SK-N-SH treated with all-trans-retinoic acid at 6 μM for 48 hours (cell line): Measurements from ENCODE around the gene LTBP1.

Source experiments
- ATAC-seq: fragments of 200-7000 bp; cut with Tn5 transposase; 3 replicates; pipeline ENCODE4 v1.9.1; 2020; ENCODE audit warnings: mild to moderate bottlenecking, moderate library complexity
- ARNTL ChIP-seq: fragments of 450-650 bp; formaldehyde crosslinking; IDR thresholded peaks from 2 replicates; pipeline ENCODE4 v1.5.0; 2020; ENCODE audit warnings: low read depth, mild to moderate bottlenecking, moderate library complexity, borderline replicate concordance
- BACH2 ChIP-seq: fragments of 250-450 bp; sonication (Bioruptor Pico); IDR thresholded peaks from 2 replicates; pipeline ENCODE4 v1.9.0; 2021; ENCODE audit warnings: mild to moderate bottlenecking, borderline replicate concordance
- CREB5 ChIP-seq: fragments of 250-450 bp; sonication (Bioruptor Pico); IDR thresholded peaks from 2 replicates; pipeline ENCODE4 v1.5.1; 2020; ENCODE audit warnings: low read depth, mild to moderate bottlenecking, moderate library complexity
- CSDC2 ChIP-seq: fragments of 250-450 bp; sonication (Bioruptor Pico); IDR thresholded peaks from 2 replicates; pipeline ENCODE4 v1.5.0; 2020; ENCODE audit warnings: mild to moderate bottlenecking, moderate library complexity
- CSRNP3 ChIP-seq: fragments of 250-450 bp; sonication (Bioruptor Pico); IDR thresholded peaks from 2 replicates; pipeline ENCODE4 v1.5.1; 2021; ENCODE audit warnings: mild to moderate bottlenecking, moderate library complexity
- ESRRG ChIP-seq: fragments of 250-450 bp; sonication (Bioruptor Pico); IDR thresholded peaks from 2 replicates; pipeline ENCODE4 v1.6.1; 2021; ENCODE audit warnings: mild to moderate bottlenecking
- ISL1 ChIP-seq: fragments of 250-450 bp; sonication (Bioruptor Pico); IDR thresholded peaks from 2 replicates; pipeline ENCODE4 v2.1.2; 2022; ENCODE audit warnings: mild to moderate bottlenecking, moderate library complexity
- OSR1 ChIP-seq: fragments of 250-450 bp; sonication (Bioruptor Pico); IDR thresholded peaks from 2 replicates; pipeline ENCODE4 v1.8.0; 2022; ENCODE audit warnings: moderate library complexity, mild to moderate bottlenecking, inconsistent platforms
- POU6F1 ChIP-seq: fragments of 250-450 bp; sonication (Bioruptor Pico); IDR thresholded peaks from 2 replicates; pipeline ENCODE4 v1.8.0; 2021; ENCODE audit warnings: low read depth, mild to moderate bottlenecking, moderate library complexity, borderline replicate concordance
- PPARA ChIP-seq: fragments of 250-450 bp; sonication (Bioruptor Pico); IDR thresholded peaks from 2 replicates; pipeline ENCODE4 v1.5.0; 2020; ENCODE audit warnings: mild to moderate bottlenecking, borderline replicate concordance
- RARB ChIP-seq: fragments of 250-450 bp; sonication (Bioruptor Pico); IDR thresholded peaks from 2 replicates; pipeline ENCODE4 v1.8.0; 2021; ENCODE audit warnings: mild to moderate bottlenecking, moderate library complexity
- SNAI2 ChIP-seq: fragments of 250-450 bp; sonication (Bioruptor Pico); IDR thresholded peaks from 2 replicates; pipeline ENCODE4 v1.5.0; 2020; ENCODE audit warnings: mild to moderate bottlenecking, moderate library complexity
- TCF4 ChIP-seq: fragments of 250-450 bp; sonication (Bioruptor Pico); IDR thresholded peaks from 2 replicates; pipeline ENCODE4 v1.8.0; 2021; ENCODE audit warnings: mild to moderate bottlenecking, moderate library complexity, borderline replicate concordance
- TOX ChIP-seq: fragments of 250-450 bp; sonication (Bioruptor Pico); IDR thresholded peaks from 2 replicates; pipeline ENCODE4 v1.8.0; 2021; ENCODE audit warnings: mild to moderate bottlenecking, moderate library complexity, borderline replicate concordance
- ZC3H10 ChIP-seq: fragments of 250-450 bp; sonication (Bioruptor Pico); IDR thresholded peaks from 2 replicates; pipeline ENCODE4 v1.5.1; 2021; ENCODE audit warnings: mild to moderate bottlenecking, moderate library complexity
- ZFP3 ChIP-seq: fragments of 250-450 bp; sonication (Bioruptor Pico); IDR thresholded peaks from 2 replicates; pipeline ENCODE4 v1.5.0; 2020; ENCODE audit warnings: mild to moderate bottlenecking, moderate library complexity
- ZFP30 ChIP-seq: fragments of 450-650 bp; formaldehyde crosslinking; IDR thresholded peaks from 2 replicates; pipeline ENCODE4 v1.5.0; 2022; ENCODE audit warnings: mild to moderate bottlenecking, moderate library complexity
- ZNF565 ChIP-seq: fragments of 450-650 bp; formaldehyde crosslinking; conservative IDR thresholded peaks from 2 replicates; pipeline ENCODE4 v1.5.0; 2020; ENCODE audit warnings: low read depth, mild to moderate bottlenecking, moderate library complexity
- ZNF8 ChIP-seq: fragments of 450-650 bp; formaldehyde crosslinking; IDR thresholded peaks from 2 replicates; pipeline ENCODE4 v1.5.0; 2020; ENCODE audit warnings: mild to moderate bottlenecking, moderate library complexity

The LTBP1 gene

GRCh38 chr2:33373986-33374385 is 427.2 kb downstream of the LTBP1 start:
- TF ChIP-seq CSDC2 (CRISPR knock-in tag), result no peak
- TF ChIP-seq, all 23 proteins: peak for 0
- no peak for ATAC-seq

- ATAC-seq, result no peak; the same call in 2 of the 3 replicates
- TF ChIP-seq RARB (CRISPR knock-in tag), result no peak
- TF ChIP-seq SNAI2 (CRISPR knock-in tag), result no peak
- TF ChIP-seq ZC3H10, result no peak
- no peak for TF ChIP-seq CSRNP3 (CRISPR knock-in tag)
- no peak for TF ChIP-seq CSDC2 (CRISPR knock-in tag)
- TF ChIP-seq TOX (CRISPR knock-in tag), result no peak
- TF ChIP-seq ZFP3 (CRISPR knock-in tag), result no peak
- no peak for TF ChIP-seq ESRRG (CRISPR knock-in tag)
- no peak for TF ChIP-seq ZNF565 (CRISPR knock-in tag)
- no peak for TF ChIP-seq ZNF8 (CRISPR knock-in tag)
- TF ChIP-seq POU6F1, result no peak
- TF ChIP-seq BACH2 (CRISPR knock-in tag), result no peak
- TF ChIP-seq PPARA (CRISPR knock-in tag), result no peak
- no peak for TF ChIP-seq ZFP30 (CRISPR knock-in tag)
Observed at GRCh38 chr2:33375054-33375453, 428.3 kb downstream of the LTBP1 start.

- peak; percentile 11; the same call in 1 of the 3 replicates for ATAC-seq
- no peak for TF ChIP-seq BACH2 (CRISPR knock-in tag)
Observed at GRCh38 chr2:33377048-33377447, 430.3 kb downstream of the LTBP1 start.

GRCh38 chr2:33378556-33379210 is 431.9 kb downstream of the LTBP1 start:
- ATAC-seq, result peak; percentile 43
- no peak for TF ChIP-seq ARNTL
- TF ChIP-seq SNAI2 (CRISPR knock-in tag), result no peak
- no peak for TF ChIP-seq OSR1 (CRISPR knock-in tag)
- no peak for TF ChIP-seq RARB (CRISPR knock-in tag)
- no peak for TF ChIP-seq ZFP3 (CRISPR knock-in tag)
- TF ChIP-seq ZC3H10, result no peak
- TF ChIP-seq BACH2 (CRISPR knock-in tag), result no peak
- TF ChIP-seq ISL1, result no peak
- TF ChIP-seq ZNF565 (CRISPR knock-in tag), result no peak
- no peak for TF ChIP-seq ZFP30 (CRISPR knock-in tag)
- no peak for TF ChIP-seq TCF4 (CRISPR knock-in tag)
- no peak for TF ChIP-seq TOX (CRISPR knock-in tag)
- TF ChIP-seq ESRRG (CRISPR knock-in tag), result no peak
- no peak for TF ChIP-seq CSRNP3 (CRISPR knock-in tag)
- no peak for TF ChIP-seq ZNF8 (CRISPR knock-in tag)
- no peak for TF ChIP-seq CREB5
- no peak for TF ChIP-seq CSDC2 (CRISPR knock-in tag)
- no peak for TF ChIP-seq POU6F1
